HG03108 (cell line): ENCODE measurements around the gene SLC25A34.

Experiments used
- ATAC-seq: cut with Tn5 transposase; IDR thresholded peaks from one replicate; pipeline ENCODE4 v1.9.1; 2021; ENCODE audit warnings: moderate library complexity; ENCODE audit not compliant: unreplicated experiment

SLC25A34 gene

DNA sequence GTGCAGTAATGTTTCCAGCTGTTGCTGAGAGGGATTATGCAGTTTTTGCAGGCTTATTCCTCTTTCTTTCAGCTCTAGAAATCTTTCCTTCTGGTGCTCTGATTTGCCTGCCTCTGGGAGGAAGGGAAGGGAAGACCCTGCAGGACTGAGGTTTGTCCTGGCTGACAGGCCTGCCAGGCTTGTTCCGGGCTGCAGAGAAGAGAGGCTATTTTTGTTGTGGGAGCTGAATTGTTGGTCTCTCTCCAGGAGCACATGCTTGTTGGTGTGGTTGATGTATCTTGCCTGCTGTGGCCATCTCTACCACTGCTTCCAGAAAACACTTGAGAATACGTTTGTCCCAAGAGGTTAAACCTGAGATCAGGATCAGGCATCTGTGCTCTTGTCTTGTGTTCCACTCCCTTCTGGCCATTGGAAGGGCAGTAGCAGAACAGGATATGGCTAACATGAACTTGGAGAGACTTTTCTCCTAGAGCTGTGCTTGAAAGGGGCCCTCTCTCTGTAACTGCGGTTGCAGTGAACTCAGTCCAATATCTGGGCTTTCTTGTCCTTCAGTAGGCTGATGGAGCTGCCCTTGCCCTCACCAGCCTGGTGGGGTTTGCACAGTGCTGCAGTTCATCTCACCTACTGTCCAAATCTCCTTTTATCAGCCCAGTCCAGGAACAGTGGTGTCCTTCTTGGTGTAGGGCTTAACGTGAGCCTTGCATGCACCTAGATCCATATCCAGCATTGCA lies 21.5 kb upstream of the SLC25A34 start:
- no peak for ATAC-seq

DNA sequence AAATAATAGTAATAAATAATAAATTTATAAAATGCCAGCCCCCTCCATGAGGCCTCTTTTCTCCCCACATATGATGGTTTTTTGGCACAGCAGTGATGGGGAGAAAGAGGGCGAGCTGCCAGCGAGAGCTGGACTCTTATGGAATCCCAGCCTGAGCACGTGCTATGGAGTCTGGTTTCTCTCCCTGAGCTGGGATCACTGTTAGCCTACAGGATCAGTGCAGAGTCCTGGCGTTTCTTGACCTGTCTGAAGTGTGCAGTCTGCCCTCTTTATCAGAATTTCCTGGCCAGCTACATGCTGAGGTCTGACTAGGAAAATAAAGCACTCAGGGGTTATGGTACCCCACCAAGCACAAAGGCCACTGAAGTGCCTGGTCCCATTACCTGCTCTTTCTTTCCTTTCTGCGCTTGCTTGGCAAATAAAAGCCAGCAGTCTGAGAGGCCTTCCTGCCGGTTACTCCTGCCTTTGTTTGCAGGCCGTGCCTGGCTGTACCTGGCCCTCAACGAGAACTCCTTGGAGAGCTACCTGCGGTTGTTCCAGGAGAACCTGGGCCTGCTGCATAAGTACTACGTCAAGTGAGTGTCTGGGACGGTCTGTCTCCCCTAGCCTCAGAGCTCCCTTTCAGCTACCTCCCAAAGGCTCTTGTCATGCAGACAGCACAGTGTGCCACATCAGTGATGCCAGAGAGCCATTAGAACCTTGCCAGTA lies 18.5 kb upstream of the SLC25A34 start:
- no peak for ATAC-seq

DNA sequence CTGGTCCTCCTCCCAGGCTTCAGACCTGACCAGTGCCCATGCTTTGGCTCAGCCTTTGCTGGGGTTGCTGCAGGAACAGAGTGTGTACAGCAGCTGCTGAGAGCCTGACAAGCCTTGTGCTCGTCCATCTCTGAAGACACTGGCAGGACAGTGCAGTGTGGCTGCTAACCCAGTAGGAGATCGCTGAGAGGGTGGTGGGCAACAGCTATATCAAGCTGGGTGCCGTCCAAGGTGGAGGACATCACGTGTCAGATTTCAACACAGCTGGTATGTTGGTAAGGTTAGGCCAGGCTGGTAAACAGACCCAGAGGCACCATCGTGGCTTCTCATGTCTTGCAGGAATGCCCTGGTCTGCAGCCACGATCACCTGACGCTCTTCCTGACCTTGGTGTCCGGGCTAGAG lies 17.9 kb upstream of the SLC25A34 start:
- no peak for ATAC-seq

DNA sequence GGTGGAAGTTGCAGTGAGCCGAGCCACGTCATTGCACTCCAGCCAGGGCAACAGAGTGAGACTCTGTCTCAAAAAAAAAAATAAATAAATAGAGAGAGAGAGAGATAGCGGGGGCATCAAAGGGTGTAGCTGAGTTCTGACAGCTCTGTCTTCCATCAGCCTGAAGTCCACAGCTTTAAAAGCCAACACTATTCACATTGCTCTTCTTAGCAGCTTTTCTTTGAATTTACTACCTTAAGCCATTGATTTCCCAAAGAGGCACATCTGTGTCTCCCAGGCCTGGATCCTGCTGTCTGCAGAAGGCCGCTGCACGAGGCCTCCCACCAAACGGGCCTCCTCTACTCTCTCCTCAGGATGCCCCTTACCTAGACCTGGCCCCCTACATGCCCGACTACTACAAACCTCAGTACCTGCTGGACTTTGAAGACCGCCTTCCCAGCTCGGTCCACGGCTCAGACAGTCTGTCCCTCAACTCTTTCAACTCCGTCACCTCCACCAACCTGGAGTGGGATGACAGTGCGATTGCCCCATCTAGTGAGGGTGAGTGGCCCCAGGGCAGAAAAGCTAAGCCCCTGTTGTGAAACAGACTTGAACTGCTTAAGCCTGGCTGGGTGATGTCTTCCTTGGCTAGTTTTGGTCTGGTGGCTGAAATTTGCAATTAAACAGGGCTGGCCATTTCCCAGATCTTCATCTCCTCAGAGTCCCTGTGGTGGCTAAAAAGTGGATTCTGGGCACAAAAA lies 16.5 kb upstream of the SLC25A34 start:
- no peak for ATAC-seq

DNA sequence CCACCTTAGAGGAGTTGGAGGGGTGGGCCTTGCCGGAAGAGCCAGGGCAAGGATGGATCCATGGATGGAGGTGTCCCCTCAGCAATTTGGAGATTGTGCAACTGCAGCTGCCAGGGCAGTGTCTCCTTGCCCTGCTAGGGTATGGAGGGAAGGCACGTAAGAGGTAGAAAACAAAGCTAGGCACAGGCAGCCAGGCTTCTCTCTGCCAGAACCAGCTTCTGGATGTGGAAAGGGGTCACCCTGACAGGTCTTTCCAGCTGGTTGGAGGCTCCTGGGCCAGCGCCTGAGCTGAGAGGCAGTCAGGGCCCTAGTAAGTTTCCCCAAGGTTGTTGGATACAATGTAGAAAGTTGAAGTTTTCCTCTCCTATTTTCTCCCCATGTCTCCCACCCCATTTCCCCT lies 15.2 kb upstream of the SLC25A34 start:
- ATAC-seq: no peak

DNA sequence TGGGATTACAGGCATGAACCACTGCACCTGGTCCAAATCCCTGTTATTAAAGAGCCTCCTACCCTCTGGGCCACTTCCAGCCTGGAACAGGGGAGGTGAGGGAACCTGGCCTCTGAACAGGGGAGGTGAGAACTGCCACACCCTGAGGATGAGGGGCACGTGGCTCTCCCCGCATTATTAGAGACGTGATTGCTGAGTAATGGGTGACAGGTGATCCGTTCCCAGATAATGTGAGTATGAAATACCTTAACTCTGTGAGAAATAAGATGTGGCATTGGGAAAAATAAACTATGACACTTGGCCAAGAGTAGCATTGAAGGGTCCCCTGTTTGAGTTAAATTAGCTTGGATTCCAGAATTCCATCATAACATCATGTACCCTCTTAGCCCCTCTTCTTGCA lies 13.6 kb upstream of the SLC25A34 start:
- no peak for ATAC-seq

DNA sequence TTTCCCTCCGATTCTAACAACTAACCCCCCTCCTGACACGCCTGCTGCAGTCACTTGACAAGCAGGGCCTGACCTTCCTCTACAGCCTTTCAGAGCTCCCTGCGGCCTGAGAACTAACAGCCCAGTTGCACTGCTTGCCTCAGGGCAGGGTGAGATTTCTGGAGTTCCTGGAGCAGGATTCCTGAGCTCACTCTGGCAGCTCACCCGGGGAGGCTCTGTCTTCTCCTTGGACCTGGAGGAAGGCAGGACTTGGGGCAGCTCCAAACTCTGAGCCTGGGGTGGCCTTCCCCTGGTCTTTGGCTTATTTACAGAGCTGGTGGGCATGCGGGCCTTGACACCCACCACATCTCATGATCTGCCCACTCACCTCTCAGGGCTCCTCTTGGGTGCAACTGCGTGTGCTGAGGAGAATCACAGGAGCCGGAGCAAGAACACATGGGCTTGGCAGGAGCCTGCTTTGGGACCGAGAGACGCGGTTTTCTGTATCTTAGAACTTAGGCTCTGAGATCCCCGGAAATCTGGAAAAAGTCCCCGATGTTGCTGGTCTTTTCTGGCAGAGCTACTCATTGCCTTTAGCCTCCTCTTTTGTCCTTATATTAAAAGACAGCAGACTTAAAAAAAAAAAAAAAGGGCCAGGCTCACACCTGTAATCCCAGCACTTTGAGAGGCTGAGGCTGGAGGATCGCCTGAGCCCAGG lies 13.1 kb upstream of the SLC25A34 start:
- ATAC-seq: no peak

DNA sequence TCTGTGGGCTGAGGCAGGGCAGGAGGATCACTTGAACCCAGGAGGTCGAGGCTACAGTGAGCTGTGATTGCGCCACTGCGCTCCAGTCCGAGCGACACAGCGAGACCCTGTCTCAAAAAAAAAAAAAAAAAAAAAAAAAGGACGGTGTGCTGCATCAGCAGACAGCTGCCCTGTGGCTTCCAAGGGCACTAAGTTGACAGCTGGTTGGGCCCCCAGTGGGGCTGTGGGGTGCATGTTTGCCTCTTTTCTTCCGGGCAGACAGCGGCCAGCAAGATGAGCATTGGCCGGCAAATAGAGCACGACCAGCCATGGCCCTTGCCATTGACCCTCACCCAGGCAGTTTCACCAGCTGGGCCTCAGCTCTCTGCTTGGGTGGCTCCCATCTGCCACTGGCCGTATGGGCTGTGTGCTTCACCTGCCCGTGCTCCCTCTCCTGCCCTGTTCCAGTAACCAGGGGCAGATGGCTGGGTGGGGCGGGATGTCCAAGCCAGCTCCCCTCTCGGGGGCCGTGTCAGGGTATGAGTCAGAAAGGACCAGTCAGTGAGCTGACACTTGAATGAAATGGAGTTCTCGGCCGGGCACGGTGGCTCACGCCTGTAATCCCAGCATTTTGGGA lies 12.3 kb upstream of the SLC25A34 start:
- ATAC-seq: no peak

DNA sequence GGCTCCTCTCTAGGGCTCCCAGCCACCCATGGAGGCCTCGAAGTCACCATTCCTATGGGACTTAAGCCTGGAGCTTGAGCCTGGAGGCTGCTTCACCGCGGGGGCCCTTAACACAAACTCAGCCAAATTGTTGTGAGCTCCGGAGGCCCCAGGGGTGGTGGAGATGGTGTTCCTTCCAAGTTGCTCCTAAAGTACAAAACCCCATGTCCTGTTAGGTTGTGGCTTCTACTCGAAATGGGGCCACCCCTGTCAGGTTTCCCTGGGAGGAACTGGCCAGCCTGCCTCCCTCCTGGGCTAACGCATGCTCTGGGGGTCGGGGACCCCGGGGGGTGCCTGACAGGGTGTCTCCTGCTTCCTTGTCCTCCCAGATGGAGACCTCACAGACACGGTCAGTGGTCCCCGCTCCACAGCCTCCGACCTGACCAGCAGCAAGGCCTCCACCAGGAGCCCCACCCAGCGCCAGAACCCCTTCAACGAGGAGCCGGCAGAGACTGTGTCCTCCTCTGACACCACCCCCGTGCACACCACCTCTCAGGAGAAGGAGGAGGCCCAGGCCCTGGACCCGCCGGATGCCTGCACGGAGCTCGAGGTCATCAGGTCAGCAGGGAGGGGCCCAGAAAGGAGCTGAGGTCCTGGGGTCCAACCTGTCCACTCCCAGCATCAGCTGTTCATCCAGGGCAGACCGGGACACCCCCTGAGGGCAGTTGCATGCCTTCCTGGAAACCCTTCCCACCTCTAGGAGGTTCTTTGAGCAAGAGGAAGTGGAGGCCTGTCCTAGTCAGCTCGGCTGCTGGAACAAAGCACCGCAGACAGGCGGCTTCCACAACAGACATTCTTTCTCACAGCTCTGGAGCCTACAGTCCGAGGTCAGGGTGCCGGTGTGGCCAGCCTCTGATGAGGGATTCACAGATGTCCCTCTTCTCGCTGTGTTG lies 10.8 kb upstream of the SLC25A34 start:
- ATAC-seq: no peak

DNA sequence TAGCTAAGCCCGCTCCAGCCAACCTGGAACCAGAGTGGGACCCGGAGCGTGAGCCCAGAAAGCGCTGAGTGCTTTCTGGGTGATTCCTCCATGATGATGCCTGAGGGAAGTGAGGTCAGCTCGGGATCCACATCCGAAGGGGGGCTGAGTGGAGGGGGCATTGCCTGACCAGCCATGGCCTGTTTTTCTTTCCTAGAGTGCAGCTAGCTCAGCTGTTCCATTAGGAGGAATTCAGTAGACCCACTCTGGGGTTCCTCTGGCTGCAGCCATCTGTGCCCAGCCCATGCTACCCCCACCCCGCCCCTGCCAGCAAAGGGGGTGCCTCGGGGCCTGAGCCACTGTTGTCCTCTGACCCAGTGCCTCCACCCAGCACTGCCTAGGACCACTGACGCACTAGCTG lies 9.6 kb upstream of the SLC25A34 start:
- no peak for ATAC-seq

DNA sequence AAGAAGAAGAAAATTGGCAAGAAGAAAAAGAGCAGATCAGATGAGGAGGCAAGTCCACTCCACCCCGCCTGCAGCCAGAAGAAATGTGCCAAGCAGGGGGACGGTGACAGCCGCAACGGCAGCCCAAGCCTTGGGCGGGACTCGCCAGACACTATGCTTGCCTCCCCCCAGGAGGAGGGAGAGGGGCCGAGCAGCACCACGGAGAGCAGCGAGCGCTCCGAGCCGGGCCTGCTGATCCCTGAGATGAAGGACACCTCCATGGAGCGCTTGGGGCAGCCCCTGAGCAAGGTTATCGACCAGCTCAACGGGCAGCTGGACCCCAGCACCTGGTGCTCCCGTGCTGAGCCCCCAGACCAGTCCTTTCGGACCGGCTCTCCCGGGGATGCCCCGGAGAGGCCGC lies 9.0 kb upstream of the SLC25A34 start:
- ATAC-seq: no peak

DNA sequence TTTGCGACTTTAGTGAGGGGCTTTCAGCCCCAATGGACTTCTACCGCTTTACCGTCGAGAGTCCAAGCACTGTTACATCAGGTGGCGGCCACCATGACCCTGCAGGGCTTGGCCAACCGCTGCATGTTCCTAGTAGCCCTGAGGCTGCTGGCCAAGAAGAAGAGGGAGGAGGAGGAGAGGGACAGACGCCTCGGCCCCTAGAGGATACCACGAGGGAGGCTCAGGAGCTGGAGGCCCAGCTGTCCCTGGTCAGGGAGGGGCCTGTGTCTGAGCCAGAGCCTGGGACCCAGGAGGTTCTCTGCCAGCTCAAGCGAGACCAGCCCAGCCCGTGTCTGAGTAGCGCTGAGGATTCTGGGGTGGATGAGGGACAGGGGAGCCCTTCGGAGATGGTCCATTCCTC lies 8.6 kb upstream of the SLC25A34 start:
- no peak for ATAC-seq

DNA sequence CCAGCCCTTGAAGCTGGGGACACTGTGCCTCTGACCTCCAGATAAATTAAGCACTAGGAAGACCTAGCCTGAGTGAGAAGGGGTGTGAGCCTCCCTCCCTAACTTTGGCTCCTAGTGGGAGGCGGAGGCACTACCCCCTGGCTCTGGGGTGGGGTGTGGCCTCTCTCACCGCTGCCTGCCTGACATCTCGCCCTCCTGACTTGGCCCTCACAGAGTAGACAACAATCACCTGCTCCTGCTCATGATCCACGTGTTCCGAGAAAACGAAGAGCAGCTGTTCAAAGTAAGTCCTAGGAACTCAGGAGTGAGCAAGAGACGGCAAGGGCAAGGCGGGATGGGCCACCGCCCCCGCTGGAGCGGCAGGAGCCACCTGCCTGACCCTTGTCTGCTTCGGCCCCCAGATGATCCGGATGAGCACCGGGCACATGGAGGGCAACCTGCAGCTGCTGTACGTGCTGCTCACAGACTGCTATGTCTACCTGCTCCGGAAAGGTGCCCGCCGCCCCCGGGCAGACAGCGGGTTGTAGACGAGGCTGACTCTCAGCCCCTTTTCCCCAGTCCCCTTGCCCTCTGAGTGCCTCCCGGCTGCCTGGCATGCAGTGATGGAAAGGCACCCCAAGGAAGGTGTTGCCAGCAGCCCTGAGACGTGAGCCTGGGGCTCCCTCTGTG lies 8.1 kb upstream of the SLC25A34 start:
- no peak for ATAC-seq

DNA sequence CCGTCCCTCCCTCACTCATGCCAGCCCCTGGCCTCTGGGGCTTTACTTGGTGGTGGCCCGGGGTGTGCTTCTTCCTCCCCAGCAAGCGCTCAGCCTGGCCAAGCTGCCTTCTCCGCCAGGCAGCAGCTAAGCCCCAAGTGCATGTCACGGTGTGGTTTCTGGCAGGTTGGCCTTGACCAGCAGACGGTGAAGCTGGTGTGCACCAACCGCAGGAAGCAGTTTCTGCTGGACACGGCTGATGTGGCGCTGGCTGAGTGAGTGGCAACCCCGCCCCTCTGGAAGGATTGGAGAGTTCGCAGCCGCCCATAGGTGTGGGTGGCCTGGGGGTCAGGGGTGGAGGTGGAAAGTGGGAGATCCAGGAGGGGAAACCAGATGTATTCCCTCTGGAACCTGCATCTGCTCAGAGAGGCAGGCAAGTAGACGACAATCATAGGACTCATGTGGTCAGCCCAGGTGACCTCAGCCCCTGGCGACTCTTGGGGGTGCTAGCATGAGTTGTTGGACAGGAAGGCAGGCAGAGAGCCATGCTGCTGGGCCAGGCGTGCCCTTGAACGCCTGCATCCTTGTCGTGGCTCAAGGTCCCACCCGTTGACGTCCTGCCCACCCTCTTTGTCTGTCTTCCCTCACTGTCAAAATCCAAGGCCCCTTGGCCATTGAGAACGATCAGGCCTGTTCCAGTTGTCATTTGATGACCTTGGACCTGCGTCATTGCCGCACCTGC lies 7.0 kb upstream of the SLC25A34 start:
- ATAC-seq: no peak

DNA sequence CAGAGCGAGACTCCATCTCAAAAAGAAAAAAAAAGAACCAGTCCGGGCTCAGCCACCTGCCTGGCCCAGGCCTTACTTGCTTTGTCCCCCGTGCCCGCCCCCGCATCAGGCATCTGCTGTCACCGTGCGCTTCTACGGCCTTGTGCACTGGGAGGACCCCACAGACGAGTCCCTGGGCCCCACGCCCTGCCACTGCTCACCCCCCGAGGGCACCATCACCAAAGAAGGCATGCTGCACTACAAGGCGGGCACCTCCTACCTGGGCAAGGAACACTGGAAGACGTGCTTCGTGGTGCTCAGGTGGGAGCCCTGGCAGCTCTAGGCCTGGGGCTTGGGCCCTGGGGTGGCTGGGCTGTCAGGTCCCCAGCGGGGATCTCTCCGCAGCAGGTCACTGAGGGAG lies 5.6 kb upstream of the SLC25A34 start:
- no peak for ATAC-seq

DNA sequence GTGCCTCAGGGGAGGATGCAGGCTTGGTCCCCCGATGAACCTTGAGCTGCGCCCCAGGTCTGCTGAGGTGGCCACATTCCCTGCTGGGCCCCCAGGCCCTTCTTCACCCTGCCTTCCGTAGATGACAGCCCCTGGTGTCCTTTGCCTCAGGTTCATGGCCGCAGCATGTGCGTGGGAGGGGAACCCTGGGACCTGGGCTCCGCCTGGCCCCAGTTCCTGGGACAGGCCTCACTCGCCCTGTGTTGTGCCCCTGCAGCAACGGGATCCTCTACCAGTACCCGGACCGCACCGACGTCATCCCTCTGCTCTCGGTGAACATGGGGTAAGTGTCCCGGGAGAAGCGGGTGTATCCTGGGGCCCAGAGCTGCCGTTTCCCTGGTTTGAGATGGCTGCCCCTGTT lies 5.1 kb upstream of the SLC25A34 start:
- no peak for ATAC-seq

DNA sequence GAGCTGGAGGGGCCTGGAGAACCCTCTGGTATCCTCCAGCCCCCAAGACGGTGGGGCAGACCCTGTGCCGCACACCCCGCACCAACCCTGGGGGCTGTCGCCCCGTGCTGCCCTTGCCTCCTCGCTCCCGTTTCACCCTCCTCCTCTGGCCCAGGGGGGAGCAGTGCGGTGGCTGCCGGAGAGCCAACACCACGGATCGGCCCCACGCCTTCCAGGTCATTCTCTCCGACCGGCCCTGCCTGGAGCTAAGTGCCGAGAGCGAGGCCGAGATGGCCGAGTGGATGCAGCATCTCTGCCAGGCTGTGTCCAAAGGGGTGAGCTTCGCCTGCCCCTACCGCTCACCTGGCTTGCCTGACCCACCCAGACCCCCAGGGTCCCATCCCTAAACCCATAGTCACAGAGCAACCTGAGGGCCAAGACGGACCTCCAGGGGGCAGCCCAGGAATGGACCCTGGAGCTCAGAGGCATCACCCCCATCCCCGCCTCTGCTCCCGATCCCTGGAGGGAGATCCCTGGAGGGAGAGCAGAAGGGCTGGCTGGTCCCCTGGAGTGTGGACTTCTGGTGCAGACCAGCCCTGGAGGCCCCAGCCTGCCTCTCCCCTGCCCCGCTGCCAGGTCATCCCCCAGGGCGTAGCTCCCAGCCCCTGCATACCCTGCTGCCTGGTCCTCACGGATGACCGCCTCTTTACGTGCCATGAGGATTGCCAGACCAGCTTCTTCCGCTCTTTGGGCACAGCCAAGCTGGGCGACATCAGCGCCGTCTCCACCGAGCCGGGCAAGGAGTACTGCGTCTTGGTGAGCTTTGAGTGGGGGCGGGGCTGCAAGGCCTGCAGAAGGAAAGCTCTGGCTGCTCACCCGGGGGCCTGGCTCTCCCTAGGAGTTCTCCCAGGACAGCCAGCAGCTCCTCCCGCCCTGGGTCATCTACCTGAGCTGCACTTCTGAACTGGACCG lies 4.0 kb upstream of the SLC25A34 start:
- no peak for ATAC-seq

DNA sequence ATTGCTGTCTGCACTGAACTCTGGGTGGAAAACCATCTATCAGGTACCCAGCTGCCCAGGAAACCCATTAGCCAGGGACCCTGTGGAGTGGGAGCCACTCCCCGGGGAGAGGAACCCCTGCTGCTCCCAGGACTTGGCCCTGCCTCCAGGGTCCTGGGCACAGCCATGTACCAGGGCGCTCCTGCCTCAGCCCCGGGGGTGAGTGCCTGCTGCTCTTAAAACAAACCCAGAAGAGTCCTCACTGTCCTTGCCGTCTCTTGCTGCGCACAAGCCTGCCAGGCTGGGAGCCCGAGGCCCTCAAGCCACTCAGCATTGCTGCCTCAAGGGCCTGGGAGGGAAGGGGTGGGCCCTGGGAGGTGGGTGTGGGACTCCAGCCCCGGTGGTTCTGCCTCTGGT lies 3.4 kb upstream of the SLC25A34 start:
- no peak for ATAC-seq
